Stimulated activated CD8-positive, alpha-beta memory T cell treated with anti-CD3 and anti-CD28 coated beads, Interleukin-4, amount 100 ng/mL, for 4 hours (primary cell): ENCODE data around the gene ERBB2.
"Not testable (repeated sequence)": the region's sequence is repeated elsewhere in the genome, so short reads cannot be mapped to it uniquely, and the experiment has no call there.

Source experiments
- DNase-seq, 2 donors: peaks; one replicate each; pipeline ENCODE4 v3.0.0-alpha.2; 2020; ENCODE audit warnings: low read depth in 2 of 2, low spot score in 1 of 2

ERBB2 gene

GRCh38 chr17:39702901-39703893 is 3.3 kb downstream of the ERBB2 start:
- no peak for DNase-seq

DNA sequence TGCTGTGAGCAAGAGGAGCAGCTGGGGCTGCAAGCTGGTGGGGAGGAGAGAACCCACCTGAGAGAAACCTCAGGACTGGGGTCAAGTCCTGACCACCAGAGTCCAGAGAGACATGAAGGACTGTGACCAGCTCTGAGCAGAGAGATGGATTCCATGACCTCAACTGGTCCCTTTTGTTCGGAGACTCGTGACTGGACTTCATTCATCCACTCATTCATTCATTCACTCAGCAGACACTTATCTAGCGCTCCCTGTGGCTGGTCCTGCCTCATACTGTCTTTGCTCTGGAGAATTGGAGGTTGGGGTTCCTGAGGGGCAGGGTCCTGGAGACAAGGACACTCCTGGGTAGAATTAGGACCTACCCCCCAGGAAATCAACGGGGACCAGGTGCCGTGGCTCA is 4.0 kb downstream of the ERBB2 start:
- DNase-seq = no peak

DNA sequence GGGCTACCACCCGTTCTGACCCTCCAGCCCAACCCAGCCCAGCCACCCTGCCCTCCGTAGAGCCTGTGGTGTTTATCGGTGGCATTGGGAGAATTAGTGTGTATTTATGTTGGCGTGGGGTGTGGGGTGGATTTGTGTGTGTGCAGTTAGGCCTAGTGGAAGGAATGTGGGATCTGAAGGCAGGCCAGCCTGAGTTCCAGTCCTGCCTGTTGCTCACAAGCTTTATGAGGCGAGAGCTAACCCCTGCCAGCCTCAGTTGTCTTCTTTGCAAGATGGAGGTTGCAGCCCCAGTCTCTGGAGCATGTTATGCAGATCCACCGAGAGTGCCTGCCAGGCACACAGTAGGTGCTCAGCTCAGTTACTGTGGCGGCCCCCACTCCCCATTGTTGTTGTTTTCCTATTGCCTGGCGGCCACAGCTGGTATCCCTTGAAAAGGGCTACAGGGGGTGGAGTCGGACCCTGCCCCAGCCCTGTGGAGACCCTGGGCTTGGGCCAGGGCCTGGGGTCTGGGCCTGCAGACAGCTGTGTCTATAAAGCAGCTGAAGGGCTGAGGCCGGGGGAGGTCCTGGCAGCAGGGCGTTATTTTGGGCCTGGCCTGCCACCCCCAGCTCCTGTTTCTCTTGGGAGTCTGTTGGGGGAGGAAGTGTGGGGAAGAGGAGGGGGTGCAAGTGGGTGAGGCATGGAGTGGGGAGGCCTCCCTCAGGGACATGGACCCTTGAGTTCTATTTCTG is 5.1 kb downstream of the ERBB2 start:
- no peak for DNase-seq

DNA sequence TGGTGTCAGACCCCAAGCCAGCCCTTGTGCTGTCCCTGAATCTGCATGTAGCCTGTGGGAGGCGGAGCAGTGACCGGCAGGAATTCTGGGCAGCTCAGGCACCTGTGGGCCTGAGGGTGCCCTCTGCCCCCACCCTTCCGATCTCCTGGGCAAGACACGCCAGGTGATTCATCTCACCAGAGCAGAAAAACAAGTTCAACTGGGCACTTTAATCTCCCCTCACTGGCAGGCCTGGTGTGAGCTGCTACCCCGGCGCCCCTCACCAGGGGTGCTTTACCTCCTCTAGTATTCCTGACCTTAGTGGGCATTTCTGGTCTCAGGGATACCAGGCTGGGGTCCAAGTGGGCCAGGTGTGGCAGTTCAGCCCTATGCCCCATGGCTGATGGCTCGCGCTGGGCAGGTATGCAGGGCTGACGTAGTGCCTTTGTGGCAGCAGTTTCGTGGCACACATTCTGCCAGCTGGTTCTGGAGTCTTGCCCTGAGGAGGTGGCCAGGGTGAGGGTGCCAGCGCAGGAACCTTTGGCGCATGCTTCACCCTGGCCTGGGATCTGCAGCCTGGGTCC is 6.0 kb downstream of the ERBB2 start:
- DNase-seq = no peak

DNA sequence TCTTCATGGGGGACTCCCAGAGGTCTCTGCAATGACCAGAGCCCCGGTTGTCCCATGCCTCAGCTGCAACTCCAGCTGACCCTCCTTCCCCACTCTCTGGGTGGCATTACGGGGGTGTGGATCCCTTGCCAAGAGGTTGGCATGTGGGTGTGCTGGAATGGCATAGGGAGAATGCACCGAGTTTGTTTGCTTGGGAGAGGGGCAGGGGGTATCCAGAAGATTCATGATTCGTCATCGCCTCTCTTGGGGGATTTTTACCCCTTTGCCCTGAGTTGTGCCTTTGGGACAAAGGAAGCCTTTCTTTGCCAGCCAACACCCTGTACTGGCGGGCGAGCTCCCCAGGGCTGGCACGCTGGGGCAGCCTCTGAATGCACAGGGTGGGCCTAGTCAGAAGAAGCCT is 6.5 kb downstream of the ERBB2 start:
- no peak for DNase-seq

DNA sequence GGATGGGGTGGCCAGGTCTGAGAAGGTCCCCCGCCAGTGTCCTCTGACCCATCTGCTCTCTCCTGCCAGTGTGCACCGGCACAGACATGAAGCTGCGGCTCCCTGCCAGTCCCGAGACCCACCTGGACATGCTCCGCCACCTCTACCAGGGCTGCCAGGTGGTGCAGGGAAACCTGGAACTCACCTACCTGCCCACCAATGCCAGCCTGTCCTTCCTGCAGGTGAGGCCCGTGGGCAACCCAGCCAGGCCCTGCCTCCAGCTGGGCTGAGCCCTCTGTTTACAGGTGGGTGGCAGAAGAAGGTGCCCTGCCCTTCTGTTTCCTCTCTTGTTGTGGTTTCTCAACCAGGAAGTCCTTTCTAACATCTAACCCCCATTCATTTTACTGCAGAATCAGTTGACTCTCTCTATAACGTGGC is 7.1 kb downstream of the ERBB2 start:
- no peak for DNase-seq

DNA sequence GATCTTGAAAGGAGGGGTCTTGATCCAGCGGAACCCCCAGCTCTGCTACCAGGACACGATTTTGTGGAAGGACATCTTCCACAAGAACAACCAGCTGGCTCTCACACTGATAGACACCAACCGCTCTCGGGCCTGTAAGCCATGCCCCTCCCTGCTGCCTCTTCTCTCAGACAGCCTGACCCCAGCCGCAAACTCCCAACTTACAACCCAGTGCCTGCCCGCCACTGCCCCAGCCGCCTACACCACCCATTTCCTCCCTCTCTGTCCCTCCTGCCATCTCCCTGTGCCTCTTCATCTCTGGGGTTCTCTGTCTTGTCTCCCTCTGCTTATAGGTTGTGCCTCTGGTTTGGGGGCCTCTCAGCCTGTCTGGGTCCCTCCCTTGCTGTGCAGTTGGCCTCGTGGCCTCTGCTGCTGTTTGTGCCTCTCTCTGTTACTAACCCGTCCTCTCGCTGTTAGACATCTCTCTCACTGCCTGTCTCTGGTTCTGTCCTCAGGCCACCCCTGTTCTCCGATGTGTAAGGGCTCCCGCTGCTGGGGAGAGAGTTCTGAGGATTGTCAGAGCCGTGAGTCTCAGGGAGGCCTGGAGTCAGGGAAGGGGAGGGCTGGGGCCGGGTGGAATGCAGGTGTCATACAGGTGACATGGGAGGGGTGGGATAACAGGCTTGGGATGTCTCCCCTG is 9.6 kb downstream of the ERBB2 start:
- DNase-seq = no peak

DNA sequence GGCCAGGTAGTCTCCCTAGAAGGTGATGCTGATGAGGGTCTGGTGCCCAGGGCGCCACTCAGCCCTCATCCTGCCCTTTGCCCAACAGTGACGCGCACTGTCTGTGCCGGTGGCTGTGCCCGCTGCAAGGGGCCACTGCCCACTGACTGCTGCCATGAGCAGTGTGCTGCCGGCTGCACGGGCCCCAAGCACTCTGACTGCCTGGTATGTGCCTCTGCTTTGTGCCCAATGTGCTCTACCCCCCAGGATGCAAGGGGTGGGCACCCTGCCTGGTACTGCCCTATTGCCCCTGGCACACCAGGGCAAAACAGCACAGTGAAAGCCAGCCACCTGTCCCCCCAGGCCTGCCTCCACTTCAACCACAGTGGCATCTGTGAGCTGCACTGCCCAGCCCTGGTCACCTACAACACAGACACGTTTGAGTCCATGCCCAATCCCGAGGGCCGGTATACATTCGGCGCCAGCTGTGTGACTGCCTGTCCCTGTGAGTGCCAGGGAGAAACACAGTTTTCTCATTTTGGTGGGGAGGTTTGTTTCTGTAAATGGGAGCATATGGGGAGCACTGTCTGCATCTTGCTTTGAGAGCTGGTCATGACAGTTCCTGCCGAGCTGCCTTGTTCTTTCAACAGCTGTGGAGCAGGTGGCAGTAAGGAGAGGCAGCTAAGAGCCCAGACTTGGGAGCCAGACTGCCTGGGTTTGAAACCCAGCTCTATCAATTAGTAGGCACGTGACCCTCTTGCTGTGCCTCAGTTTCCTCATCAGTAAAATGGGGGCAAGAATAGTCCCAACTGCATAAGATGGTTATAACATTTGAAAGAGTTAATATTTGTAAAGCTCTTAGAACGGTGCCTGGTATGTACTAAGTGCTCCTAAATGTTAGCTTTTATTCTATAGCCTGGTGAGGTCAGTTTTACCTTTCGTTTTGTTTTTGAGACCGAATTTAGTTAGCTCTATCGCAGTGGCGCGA is 10.4 kb downstream of the ERBB2 start:
- no peak for DNase-seq

DNA sequence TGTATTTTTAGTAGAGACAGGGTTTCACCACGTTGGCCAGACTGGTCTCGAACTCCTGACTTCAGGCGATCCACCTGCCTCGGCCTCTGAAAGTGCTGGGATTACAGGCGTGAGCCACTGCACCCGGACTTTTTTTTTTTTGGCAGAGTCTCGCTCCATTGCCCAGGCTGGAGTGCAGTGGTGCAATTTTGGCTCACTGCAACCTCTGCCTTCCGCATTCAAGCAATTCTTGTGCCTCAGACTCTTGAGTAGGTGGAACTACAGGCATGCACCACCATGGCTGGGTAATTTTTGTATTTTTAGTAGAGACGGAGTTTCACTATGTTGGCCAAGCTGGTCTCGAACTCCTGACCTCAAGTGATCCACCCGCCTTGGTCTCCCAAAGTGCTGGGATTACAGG is 11.2 kb downstream of the ERBB2 start:
- not testable (repeated sequence) for DNase-seq

- no peak for DNase-seq
Observed at GRCh38 chr17:39711851-39712250, 12.0 kb downstream of the ERBB2 start.

DNA sequence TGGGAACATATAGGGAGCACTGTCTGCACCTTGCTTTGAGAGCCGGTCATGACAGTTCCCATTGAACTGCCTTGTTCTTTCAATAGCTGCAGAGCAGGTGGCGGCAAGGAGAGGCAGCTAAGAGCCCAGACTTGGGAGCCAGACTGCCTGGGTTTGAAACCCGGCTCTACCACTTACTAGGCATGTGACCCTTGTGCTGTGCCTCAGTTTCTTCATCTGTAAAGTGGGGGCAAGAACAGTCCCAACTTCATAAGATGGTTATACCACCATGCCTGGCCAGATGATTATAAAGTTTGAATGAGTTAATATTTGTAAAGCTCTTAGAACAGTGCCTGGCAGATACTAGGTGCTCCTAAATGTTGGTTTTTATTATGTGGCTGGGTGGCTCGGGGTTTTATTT is 14.4 kb downstream of the ERBB2 start:
- no peak for DNase-seq

- DNase-seq = no peak
Observed at GRCh38 chr17:39715375-39716072, 15.7 kb downstream of the ERBB2 start.

DNA sequence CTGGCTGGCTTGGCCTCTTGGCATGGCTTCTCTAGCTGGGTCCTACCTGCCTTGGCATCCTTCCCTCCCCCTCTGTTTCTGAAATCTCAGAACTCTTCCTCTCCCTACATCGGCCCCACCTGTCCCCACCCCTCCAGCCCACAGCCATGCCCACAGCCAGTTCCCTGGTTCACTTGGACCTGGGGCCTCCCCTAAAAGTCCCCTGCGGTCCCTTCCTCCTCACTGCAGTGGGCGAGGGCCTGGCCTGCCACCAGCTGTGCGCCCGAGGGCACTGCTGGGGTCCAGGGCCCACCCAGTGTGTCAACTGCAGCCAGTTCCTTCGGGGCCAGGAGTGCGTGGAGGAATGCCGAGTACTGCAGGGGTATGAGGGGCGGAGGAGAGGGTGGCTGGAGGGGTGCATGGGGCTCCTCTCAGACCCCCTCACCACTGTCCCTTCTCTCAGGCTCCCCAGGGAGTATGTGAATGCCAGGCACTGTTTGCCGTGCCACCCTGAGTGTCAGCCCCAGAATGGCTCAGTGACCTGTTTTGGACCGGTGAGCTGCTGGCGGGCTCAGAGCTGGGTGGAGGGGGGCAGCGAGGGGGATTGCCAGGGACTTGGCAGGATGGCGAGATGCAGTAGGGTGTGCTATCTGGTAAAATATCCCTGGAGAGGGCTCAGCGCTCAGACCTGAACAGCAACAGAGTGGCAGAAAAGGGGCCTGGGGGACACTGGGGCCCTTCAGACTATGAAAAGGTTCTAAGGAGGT is 16.4 kb downstream of the ERBB2 start:
- DNase-seq = no peak

DNA sequence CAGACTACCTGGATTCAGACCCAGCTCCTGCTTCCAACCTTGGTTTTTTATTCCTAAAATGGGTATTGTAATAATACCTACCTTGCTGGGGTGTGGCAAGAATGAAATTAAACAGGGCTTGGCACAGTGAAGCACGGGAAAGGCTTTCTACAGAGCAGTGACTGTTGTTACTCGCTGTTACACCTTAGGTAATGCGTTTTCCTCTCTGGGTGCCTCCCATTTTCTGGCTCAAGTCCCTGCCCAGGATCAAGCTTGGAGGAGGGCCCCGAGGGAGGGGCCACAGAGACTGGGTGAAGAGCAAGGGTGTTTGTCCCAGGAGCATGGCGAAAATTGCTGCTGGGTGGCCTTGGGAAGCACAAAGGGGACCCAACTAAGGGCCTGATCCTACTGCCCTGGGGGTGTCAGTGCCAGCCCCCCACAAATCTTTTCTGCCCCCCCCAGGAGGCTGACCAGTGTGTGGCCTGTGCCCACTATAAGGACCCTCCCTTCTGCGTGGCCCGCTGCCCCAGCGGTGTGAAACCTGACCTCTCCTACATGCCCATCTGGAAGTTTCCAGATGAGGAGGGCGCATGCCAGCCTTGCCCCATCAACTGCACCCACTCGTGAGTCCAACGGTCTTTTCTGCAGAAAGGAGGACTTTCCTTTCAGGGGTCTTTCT is 17.1 kb downstream of the ERBB2 start:
- DNase-seq = no peak

- no peak for DNase-seq
Observed at GRCh38 chr17:39717660-39718059, 17.8 kb downstream of the ERBB2 start.

DNA sequence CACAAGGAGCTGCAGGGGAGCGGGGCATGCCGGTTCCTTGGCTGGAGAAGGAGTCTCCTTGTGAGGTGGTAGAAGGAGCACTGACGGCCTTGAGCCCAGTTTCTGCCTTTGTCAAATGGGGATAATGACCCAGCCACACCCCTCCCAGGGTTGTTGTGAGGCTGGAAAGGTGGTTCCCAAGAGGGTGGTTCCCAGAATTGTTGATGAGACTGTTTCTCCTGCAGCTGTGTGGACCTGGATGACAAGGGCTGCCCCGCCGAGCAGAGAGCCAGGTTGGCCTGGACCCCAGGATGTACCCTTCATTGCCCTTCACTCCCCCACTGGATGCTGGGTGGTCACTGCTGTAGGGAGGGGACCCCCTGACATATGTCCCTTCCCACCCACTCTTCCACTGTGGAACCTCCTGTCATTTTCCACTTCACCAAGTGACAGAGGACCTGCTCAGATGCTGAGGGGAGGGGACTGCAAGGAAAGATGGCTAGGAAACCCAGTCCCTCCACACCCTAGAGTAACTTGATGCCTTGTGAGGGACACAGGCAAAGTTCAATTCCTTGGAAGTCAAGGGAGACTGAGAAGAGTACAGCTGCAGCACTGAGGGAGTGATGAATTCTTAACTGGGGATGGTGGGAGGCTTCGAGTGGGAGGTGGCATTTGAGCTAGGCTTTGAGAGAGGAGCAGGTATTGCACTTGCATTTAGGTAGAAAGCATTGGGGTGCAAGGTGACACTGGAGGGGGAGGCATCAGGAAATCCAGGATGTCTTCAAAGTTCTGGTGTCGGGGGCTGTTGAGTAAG is 19.9 kb downstream of the ERBB2 start:
- DNase-seq = no peak

GRCh38 chr17:39722104-39722503 is 22.2 kb downstream of the ERBB2 start:
- no peak for DNase-seq
